Parathyroid adenoma (tissue), 2 donors: Measurements from ENCODE around the gene KDM5C.

Source experiments
- H2AFZ ChIP-seq: fragments of 300-600 bp; sonication (generic); one replicate; pipeline ENCODE4 v1.7.0; 2017; ENCODE audit warnings: antibody characterized with exemption, mild to moderate bottlenecking
- H3K27ac ChIP-seq: fragments of 300-600 bp; sonication (generic); one replicate; pipeline ENCODE4 v1.7.0; 2017
- H3K27me3 ChIP-seq: fragments of 300-600 bp; sonication (generic); one replicate; pipeline ENCODE4 v1.7.0; 2017; ENCODE audit warnings: low read length; ENCODE audit not compliant: control insufficient read depth, insufficient read depth
- H3K36me3 ChIP-seq: fragments of 300-600 bp; sonication (generic); one replicate; pipeline ENCODE4 v1.7.0; 2017; ENCODE audit warnings: low read length; ENCODE audit not compliant: control insufficient read depth, insufficient read depth
- H3K4me1 ChIP-seq: fragments of 300-600 bp; sonication (generic); one replicate; pipeline ENCODE4 v1.7.0; 2017; ENCODE audit warnings: control low read depth
- H3K4me2 ChIP-seq: fragments of 300-600 bp; sonication (generic); one replicate; pipeline ENCODE4 v1.7.0; 2017; ENCODE audit warnings: low read length
- H3K4me3 ChIP-seq: fragments of 300-600 bp; sonication (generic); one replicate; pipeline ENCODE4 v1.7.0; 2017; ENCODE audit warnings: low read depth, low read length
- H3K79me2 ChIP-seq: fragments of 300-600 bp; sonication (generic); one replicate; pipeline ENCODE4 v1.7.0; 2017; ENCODE audit warnings: control low read depth
- H3K9ac ChIP-seq: fragments of 300-600 bp; sonication (generic); one replicate; pipeline ENCODE4 v1.7.0; 2017; ENCODE audit warnings: mild to moderate bottlenecking
- H3K9me3 ChIP-seq: fragments of 300-600 bp; sonication (generic); one replicate; pipeline ENCODE4 v1.7.0; 2017; ENCODE audit warnings: low read length; ENCODE audit not compliant: control insufficient read depth
- TF ChIP-seq, protein P1 (sequence below): fragments of 300-600 bp; sonication (generic); IDR thresholded peaks from one replicate; pipeline ENCODE4 v1.7.0; 2017; ENCODE audit warnings: antibody characterized with exemption, mild to moderate bottlenecking
- donor health status: primary hyperparathyroidism.

Gene KDM5C

DNA sequence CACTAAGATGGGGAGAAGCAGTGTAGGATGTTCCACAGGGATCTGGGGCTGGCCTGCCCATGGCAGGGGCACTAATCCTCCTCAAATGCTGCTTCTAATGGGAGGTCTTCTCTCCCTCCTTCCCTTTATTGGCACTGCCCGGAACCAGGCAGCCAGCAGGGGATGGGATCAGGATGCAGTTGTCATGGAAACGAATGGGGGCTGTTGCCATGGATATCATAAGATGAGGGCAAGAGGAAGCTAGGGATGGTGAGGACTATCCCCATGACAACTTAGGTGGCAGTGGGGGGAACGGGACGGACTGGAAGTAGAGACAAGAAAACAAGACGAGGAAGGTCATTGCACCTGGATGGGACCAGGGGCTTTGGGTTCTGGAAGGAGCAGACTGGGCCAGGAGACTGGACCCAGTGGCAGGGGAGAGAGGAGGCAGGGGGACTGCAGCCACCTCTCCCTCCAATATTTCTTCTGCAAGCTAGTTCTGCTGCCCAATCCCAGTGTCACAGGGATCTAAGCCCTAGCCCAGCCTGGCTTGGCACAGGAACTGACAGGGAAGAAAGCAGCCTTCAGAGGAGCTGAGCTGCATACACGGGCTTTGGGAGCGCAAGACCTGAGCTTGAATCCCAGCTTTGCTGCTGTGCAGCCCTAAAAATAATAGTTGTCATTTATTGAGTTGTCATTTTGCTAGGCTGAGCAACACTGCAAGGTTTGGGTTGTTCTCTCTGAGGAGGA lies 37.3 kb upstream of the KDM5C start:
- H3K4me1 ChIP-seq, result peaks cover 5% of the 10 kb centered on the region
- no peak overlapping the region for H3K9ac ChIP-seq
- H2AFZ ChIP-seq, result no peak overlapping the region
- no peak overlapping the region for H3K27ac ChIP-seq
- H3K4me2 ChIP-seq, result no peak overlapping the region
- H3K27me3 ChIP-seq, result no peaks in the 10 kb centered on the region
- H3K79me2 ChIP-seq, result no peaks in the 10 kb centered on the region
- H3K4me3 ChIP-seq, result no peak overlapping the region
- TF ChIP-seq, protein P1, sequence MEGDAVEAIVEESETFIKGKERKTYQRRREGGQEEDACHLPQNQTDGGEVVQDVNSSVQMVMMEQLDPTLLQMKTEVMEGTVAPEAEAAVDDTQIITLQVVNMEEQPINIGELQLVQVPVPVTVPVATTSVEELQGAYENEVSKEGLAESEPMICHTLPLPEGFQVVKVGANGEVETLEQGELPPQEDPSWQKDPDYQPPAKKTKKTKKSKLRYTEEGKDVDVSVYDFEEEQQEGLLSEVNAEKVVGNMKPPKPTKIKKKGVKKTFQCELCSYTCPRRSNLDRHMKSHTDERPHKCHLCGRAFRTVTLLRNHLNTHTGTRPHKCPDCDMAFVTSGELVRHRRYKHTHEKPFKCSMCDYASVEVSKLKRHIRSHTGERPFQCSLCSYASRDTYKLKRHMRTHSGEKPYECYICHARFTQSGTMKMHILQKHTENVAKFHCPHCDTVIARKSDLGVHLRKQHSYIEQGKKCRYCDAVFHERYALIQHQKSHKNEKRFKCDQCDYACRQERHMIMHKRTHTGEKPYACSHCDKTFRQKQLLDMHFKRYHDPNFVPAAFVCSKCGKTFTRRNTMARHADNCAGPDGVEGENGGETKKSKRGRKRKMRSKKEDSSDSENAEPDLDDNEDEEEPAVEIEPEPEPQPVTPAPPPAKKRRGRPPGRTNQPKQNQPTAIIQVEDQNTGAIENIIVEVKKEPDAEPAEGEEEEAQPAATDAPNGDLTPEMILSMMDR, result no peak
- H3K9me3 ChIP-seq, result no peaks in the 10 kb centered on the region
- H3K36me3 ChIP-seq, result no peaks in the 10 kb centered on the region

DNA sequence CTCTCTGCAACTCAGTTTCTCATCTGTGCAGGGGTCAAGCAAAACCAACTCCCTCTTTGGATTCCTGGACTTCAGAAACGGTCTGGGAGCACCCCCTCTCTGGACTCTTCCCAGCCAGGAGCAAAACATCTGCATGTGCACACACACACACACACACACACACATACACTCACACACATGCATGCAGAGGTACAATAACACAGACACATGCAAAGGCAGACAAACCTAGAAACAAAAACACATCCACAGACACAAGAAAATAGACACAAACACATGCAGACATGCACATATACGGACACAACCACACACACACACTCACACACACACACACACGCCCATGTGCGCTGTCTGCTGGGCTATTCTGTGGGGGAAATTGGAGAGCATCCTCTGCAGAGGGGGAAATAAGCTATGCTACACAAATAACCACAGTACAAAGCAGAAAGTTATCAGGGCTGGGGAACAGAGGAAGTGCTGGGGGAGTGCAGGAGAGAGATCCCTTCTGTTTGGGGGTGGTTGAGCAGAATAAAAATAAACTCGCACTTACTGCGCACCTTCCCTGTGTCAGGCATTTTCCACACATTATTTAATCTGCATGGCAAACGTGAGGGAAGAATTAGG lies 36.5 kb upstream of the KDM5C start:
- Histone ChIP-seq H3K4me3 (no peak overlapping the region), H2AFZ (no peak overlapping the region), H3K9me3 (no peaks in the 10 kb centered on the region), H3K4me1 (peaks cover 3% of the 10 kb centered on the region), H3K27me3 (no peaks in the 10 kb centered on the region), H3K36me3 (no peaks in the 10 kb centered on the region), H3K9ac (no peak overlapping the region), H3K79me2 (no peaks in the 10 kb centered on the region), H3K27ac (no peak overlapping the region), H3K4me2 (no peak overlapping the region)
- TF ChIP-seq, protein P1, result no peak

DNA sequence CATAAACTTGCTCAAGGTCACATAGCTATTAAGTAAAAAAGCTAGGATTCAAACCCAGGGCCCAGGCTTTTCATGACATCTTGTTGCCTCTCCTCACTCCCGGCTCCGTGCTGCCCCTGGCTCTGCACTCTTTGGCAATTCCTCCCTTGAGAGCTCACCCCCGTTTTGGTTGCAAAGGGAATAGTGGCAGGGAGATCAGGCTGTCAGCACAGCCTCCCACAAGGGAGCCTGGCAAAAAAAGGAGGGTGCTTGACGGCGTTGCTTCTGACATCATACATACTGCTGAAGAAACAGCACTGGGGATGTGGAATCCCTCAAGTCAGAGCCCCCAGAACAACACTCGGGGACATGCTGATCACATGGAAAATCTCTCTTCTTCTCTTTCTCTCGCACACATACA lies 35.8 kb upstream of the KDM5C start:
- Histone ChIP-seq H3K4me3 (no peak overlapping the region), H3K27ac (no peak overlapping the region), H3K9me3 (no peaks in the 10 kb centered on the region), H3K4me2 (no peak overlapping the region), H2AFZ (no peak overlapping the region), H3K79me2 (no peaks in the 10 kb centered on the region), H3K4me1 (no peaks in the 10 kb centered on the region), H3K9ac (no peak overlapping the region), H3K36me3 (no peaks in the 10 kb centered on the region), H3K27me3 (no peaks in the 10 kb centered on the region)
- TF ChIP-seq, protein P1, result no peak

DNA sequence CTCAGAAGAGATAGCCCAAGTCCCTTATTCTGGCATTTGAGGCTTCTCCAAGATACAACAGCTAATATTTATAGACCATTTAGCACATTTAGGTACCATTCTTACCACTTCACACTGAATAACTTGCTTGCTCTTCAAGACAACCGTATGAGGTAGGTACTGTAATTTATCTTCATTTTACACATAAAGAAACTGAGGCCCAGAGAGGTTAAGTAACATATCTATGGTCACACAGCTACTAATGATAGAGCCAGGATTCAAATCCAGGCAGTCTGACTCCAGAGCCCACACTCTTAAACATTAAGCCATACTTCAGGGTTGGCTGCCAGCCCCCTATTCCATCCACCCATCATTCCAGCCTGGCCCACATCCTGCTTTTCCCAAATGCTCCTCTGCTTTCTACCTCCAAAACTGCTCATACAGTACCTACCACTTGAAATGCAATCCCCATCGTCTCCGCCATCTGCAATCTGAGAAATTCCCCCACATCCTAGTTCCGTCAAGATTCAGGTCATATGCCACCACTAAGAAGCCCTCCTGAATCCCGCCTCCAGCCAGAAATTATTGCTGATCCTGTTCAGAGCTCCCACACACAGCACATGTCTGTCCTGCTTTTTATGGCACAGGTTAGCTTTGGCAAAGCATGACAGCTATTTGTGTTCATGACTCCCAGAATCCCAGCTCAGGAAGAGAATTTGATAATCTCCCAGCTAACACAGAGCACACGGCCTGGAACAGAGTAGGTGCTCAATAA lies 32.8 kb upstream of the KDM5C start:
- no peak overlapping the region for H3K27ac ChIP-seq
- TF ChIP-seq, protein P1, result no peak
- H3K4me1 ChIP-seq, result no peaks in the 10 kb centered on the region
- no peak overlapping the region for H3K4me3 ChIP-seq
- no peaks in the 10 kb centered on the region for H3K36me3 ChIP-seq
- no peak overlapping the region for H3K4me2 ChIP-seq
- no peak overlapping the region for H3K9ac ChIP-seq
- no peak overlapping the region for H2AFZ ChIP-seq
- H3K27me3 ChIP-seq, result no peaks in the 10 kb centered on the region
- no peaks in the 10 kb centered on the region for H3K9me3 ChIP-seq
- no peaks in the 10 kb centered on the region for H3K79me2 ChIP-seq
